Measurements from ENCODE around the gene PKP3.
"Not testable (repeated sequence)": the region's sequence is repeated elsewhere in the genome, so short reads cannot be mapped to it uniquely, and the experiment has no call there.

Gene PKP3

GRCh38 chr11:413120-414081, 19.4 kb downstream of the PKP3 start:
- peak; percentile 37 for DNase-seq

- DNase-seq = no peak
Observed at GRCh38 chr11:414318-414857, 20.4 kb downstream of the PKP3 start.

DNA sequence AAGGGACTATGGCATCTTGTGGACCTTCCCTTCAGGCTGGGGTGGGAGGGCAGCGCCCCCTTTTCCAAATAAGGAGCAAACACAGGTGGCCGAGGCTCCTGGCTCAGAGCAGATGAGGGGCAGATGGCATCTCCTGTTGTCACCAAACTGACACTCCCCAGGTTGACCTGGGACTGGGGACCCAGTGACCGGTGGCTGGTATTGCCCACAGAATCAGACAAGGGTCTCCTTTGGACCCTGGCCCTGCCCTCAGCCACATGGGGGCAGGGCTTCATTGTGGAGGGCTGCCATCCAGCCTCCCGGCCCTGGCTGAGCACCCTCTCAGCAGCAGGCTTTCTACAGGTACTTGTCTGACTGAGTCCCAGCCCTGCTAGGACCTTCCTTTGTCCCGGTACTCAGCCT, 21.6 kb downstream of the PKP3 start:
- no peak for DNase-seq

DNA sequence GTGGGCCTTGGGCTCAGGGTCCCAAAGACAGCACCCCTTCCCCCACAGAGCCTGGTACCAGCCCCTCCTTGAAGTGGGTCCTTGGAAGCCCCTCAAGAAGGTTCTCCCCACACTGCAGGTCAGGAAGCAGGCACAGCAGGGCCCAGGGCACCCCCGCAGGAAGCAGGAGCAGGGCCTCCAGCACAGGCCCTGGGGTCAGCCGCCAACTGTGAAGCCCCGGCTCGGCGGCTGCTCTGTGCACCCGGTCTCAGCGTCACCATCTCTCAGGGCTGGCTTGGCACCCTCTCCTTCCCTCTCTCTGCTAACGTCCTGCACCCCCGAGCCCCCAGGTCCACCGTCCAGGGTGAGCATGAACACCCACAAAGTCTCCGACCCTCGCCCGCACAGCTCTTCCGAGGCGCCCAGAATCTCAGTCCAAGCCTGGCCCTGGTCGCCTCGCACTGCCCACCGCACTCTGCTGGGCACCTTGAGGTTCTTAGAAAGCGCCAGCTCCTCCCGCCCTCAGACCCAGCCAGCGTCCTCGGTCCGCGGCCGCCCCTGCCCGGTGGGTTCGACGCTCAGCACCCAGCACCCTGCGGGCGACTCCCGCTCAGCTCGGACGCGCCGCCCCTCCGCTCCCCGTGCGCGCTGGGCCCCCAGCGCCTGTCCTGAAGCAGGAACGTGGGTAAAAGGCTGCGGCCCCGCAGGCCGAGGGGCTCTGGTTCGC, 22.2 kb downstream of the PKP3 start:
- no peak for DNase-seq

DNA sequence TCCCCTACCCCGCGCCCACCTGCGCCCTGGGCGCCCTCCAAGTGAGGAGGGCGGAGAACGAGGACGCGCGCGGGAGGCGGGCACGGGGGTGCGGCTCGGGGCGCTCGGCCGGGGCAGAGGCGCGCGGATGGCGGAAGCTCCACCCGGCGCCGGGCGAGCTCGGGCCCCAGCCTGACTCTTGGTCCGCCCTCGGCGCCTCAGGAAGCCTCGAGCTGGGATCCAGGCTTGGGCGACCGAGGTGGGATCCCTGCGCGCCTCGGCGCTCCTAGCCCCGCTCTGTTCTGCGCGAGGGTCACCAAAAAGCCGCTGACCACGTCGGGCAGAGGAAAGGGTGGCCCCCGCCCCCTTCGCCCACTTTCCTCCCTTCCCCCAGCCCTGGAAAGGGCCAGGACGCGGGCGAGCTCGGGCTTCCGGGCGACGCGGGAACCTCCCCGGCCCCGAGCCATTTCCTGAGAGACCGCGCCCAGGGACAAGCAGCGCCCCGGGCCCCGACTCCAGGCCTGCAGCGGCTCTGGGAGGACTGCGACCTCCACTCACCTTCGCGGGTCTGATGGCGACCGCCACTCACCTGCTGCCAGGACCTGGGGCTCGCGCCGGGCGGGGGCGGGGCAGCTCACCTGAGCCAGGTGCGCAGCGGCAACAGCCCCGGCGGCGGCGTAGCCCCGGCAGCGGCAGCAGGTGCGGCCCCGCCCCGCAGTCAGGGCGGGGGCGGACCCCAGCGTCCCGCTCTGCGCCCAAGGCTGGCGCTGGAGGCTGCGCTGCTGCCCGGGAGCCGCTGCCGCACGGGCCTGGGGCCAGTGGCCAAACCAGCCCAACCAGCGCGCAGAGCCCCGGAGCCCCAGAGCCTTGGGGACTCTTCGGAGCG, 23.0 kb downstream of the PKP3 start:
- DNase-seq = peak; percentile 34

DNA sequence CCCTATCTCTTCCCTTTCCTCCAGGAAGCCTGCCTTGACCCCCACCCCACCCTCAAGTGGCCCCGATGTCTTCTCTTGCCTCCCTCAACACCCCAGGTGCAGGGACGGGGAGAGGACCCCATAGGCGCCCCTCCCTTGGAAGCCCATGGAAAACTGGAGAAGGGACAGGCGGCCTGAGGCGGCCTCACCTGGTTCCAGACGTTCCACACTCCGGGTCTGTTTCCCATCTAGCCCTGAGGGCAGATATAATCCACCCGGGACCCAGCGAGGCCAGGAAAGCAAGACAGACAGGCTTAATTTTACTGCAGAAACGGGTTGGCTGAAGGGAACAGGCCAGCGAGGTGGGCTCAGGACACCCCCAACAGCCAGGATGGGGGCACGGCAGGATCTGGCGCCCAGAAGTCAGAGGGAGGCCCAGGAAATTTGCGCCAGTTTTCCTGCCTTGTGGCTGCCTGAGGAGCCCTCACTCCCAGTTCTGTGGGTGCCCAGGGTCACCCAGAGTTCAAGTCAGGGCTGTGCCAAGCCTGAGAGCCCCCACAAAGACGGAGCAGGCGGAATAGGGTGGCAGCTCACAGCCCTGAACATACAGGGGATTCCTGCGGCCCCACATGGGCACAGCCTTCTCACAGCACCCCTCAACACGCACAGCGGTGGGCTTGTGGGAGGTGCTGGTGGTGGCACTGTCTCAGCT, 23.8 kb downstream of the PKP3 start:
- no peak for DNase-seq

DNA sequence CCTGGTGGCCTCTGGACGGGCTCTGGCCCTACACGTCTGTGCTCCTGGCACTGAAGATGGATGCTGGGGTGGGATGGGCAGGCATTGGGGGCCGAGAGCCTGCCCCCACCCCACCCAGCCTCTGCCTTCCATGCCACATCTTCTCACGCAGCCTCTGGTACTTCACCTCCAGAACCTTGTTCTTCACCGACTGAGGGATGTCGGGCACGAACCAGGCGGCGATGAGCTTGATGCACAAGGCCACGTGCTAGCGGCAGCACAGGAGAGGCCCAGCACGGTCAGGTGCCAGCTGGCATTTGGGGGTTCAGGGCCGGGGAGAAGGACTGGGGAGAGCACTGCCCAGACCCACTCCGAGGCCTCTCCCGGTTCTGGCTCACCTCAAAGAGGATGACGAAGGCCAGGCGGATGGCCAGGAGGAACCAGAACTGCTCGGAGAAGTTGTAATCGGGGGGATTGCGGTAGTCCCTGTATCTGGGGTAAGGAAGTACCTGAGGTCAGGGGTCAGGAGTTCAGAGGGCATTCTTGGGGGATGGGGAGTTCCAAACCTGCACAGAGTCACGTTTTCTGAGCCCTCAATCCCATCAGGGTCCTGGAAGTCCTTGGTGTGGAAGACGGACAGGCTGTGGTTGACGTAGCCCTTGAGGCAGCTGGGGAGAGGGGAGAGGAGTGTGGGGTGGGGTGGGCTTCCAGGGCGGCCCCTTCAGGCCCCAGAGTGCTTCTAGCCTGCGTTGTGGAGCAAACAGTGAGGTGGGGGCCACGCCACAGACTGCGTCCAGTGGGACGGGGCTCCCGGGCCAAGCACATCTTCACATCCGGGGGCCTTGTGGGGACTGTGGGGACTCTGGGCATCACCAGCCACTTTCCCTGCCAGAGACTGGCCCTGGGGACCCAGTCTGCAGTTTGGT, 24.6 kb downstream of the PKP3 start:
- no peak for DNase-seq

DNA sequence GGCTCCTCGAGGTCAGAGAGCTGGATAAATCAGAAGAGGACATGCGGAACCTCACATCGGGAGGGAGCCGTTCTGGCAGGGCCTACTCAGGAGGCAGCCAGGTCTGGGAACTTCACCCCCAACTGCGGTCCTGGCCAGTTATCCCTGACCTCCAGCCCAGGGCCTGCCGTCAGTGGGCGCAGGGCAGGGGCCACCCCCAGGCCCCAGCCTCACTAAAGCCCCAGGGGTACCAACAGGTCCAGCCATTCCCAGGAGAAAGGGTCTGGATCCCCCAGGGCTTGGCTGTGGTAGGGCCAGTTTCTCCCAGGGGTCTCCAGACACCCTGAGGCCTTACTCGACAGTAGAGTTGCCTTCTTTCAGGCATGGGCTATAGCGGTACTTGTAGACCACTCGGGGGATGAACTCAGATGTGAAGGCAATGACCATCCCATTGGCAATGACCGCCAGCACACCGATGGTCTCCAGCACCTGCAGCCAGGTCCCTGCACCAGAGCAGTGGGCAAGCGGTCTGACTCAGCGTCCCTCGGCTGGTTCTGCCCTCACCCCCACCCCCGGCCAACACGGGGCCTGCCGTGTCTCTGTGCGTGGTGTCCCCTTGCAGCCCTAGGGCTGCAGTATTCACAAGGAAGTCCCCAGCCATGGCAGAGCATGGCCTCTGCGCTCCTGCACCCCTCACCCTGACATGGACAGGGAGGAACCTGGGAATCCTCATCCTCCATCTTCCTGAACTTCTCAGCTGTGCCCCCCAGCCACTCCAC, 25.4 kb downstream of the PKP3 start:
- DNase-seq = no peak

GRCh38 chr11:420054-420910, 26.3 kb downstream of the PKP3 start:
- DNase-seq = no peak

DNA sequence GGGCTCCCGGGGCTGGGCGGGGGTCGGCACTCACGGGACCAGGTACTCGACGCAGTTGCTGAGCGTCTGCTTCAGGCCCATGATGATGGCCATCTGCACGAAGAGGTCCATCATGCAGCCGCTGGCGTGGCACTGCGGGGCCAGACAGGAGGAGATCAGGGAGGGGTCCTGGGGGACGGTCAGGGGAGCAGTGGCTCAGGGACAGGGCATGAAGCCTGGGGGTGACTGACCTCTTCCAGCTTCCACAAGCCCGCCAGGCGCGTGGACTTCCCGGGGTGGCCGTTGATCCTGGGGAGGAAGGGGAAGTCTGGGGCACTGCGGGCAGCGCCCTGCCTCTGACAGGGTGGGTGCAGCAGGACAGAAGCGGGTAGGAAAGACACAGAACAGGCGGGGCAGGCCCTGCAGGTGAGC, 26.9 kb downstream of the PKP3 start:
- no peak for DNase-seq

DNA sequence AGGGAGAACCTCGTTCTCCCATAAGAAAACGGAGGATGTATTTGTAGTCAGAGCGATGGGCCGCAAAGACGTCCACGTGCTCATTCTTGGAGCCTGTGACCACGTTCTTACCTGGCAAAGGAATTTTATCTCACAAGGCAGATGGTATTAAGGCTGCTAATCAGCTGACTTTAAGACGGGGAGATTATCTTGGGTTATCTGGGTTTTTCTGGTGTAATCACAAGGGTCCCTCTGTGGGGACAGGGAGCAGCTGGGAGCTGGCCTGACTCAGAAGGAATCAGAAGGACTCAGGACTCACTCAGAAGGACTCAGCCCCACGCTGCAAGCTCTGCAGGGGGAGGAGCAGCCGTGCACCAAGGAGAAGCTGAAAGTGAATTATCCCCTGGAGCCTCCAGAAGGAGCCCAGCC, 28.2 kb downstream of the PKP3 start:
- no peak for DNase-seq

DNA sequence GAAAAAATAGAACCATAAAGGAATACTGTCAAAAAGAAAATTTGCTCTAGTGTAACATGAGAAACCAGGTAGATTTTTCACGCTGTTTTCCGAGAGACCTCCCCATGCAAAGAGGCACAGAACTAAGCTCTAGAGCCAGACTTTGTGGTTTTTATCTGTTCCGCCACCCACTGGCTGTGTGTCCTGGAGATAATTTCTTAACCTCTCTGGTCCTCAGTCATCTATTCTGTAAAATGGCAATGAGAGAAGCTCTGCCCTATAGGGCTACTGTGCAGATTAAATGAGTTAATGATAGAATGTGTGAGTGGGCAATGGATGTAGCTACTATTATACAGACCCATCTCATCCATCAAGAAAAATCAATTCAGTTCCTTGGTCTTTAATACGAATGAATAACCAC, 30.2 kb downstream of the PKP3 start:
- no peak for DNase-seq

DNA sequence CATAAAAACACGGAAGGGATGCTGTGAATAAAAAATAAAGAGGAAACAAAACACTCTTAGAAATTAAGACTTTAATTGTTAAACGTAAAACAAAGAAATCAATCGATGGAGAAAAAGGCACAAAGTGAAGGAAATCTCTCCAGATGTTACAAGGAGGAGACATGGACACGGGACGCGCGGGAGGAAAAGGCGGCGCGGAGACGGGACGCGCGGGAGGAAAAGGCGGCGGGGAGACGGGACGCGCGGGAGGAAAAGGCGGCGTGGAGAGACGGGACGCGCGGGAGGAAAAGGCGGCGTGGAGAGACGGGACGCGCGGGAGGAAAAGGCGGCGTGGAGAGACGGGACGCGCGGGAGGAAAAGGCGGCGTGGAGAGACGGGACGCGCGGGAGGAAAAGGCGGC, 30.8 kb downstream of the PKP3 start:
- not testable (repeated sequence) for DNase-seq

DNA sequence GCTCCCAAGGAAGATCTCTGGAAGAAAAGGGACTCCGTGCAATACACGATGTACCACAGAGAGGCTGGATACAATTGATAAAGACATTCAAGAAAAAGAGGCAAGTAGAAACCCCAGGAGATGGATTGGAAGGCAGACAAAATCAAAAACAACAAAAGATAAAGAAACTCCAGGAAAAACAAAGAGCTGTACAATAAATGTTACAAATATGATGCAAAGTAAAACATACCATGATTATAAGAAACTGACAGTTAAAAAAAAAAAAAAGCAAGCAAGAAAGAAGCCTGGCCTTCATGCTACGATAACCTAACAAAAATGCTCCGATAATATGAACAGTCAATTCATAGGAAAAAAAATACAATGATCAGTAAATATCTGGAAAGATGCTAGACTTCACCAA, 31.3 kb downstream of the PKP3 start:
- DNase-seq = no peak

- DNase-seq = no peak
Observed at GRCh38 chr11:426851-427250, 32.8 kb downstream of the PKP3 start.

GRCh38 chr11:428295-428694, 34.3 kb downstream of the PKP3 start:
- DNase-seq = no peak

GRCh38 chr11:429391-429790, 35.4 kb downstream of the PKP3 start:
- no peak for DNase-seq

GRCh38 chr11:429931-430456, 36.0 kb downstream of the PKP3 start:
- DNase-seq = no peak

- no peak for DNase-seq
Observed at GRCh38 chr11:431921-432320, 37.9 kb downstream of the PKP3 start.
